AG04449 (cell line): ENCODE data around the gene TOM1L2.
A peak's percentile ranks its signal among the peaks of the same experiment; 100 is the strongest.

Source experiments
- CTCF ChIA-PET: fragments of 350-600 bp; formaldehyde crosslinking; extraction: SDS; loops from one replicate; lab custom pipeline; 2021; ENCODE audit warnings: antibody characterized with exemption; lab: Yijun Ruan, JAX
- POLR2A ChIA-PET: fragments of 400-600, 350-600 bp; formaldehyde crosslinking; extraction: SDS; loops from one replicate; lab custom pipeline; 2020; ENCODE audit warnings: antibody characterized with exemption, inconsistent platforms; lab: Yijun Ruan, JAX
- DNase-seq: peaks from one replicate; pipeline ENCODE4 v3.0.0-alpha.2; 2010; ENCODE audit warnings: low read depth, low spot score
- H3K4me3 ChIP-seq: 2 replicates; pipeline ENCODE4 v1.5.1; 2011; ENCODE audit warnings: low read depth, mild to moderate bottlenecking, control low read depth, low read length
- TF ChIP-seq, protein P1 (sequence below): IDR thresholded peaks from one replicate; pipeline ENCODE4 v1.5.1; 2011; ENCODE audit warnings: mild to moderate bottlenecking, moderate library complexity, low read length, control low read depth, inconsistent platforms; ENCODE audit not compliant: insufficient read depth; ENCODE audit errors: missing control alignments

Gene TOM1L2

DNA sequence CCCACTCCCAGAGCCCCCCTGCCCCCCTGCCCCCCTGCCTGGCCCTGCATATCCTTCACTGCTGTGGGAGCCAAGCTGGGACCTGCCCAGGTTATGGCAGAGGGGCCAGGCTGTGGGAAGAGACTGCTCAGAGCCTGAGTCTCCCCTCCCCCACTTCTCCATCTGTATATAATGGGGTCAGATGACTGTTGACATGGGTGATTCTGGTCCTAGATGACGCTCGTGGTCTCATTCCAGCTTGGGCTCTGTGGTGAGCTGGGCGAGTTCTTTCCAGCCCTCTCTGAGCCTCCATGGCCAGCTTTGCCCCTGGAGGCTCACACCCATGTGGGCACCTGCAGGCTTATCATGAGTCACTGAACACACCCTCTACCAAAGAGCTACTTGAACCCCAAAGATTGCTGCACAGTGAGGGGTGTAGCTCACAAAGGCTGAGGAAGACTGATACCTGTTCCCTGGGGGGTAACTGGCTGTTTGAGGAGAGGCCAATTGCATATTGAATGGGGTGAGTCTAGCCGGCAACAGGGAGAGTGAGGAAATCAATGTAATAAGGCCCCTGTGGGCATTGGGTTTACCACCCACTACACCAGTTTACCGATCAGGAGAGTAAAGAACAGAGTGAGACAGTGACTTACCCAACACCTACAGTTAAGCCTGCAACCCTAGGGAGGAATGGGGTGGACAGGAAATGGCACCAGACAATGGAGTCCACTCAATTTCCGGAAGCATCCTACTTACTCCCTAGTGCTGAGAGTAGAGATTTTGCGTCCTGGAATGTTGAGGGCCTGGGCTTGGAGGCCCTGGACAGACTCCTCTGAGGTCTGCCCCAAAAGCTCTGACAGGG is 131.2 kb downstream of the TOM1L2 start:
- ChIA-PET CTCF (interaction anchor here (0.7 to 1.8 kb wide), 8 partner anchors 8 to 161 kb away, joined by 3 to 6 read pairs (median 3); no protein-coding TSS in a partner anchor), POLR2A (no interaction called here)
- TF ChIP-seq, protein P1, sequence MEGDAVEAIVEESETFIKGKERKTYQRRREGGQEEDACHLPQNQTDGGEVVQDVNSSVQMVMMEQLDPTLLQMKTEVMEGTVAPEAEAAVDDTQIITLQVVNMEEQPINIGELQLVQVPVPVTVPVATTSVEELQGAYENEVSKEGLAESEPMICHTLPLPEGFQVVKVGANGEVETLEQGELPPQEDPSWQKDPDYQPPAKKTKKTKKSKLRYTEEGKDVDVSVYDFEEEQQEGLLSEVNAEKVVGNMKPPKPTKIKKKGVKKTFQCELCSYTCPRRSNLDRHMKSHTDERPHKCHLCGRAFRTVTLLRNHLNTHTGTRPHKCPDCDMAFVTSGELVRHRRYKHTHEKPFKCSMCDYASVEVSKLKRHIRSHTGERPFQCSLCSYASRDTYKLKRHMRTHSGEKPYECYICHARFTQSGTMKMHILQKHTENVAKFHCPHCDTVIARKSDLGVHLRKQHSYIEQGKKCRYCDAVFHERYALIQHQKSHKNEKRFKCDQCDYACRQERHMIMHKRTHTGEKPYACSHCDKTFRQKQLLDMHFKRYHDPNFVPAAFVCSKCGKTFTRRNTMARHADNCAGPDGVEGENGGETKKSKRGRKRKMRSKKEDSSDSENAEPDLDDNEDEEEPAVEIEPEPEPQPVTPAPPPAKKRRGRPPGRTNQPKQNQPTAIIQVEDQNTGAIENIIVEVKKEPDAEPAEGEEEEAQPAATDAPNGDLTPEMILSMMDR = no peak
- DNase-seq = no peak
- peak overlapping the region; percentile 57 for H3K4me3 ChIP-seq

DNA sequence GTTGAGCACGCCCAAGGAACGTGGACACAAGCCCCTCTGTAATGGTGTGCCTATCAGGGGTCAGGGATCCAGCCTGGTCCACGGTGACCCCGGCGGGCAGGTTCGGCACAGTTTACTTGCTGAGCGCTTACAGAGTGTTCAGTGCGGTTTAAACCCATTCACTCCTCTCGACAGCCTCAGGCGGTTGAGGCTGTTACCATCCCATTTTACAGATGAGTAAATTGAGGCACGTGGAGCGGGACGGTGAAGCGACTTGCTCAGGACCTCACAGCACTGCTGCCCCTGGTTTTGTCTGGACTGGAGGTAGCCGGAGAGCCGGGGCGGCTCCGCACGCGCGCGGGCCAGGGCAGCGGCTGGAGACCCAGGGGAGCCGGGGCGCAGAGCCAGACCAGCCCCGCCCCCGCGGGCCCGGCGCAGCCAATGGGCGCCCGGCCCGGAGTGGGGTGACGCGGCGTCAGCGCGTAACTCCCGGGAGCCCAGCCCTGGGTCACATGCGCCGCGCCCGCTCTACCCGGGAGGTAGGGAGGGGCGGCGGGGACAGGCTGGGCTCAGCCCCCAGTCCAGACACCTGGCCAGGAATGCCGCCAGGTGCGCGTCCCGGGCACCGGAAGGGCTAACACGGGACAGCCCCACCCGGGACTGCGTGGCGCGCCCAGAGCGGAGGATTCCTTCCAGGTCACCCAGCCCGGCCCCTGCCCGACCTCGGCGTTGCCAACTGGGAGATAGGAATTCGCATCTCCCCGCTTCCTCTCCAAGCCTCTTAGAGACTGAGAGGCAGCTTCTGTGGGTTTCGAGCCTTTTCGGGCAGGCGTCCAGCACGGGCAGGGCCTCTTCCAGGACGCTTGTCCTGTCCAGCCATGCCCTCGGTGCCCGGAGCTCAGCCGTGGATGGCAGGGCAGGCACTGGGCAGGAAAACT is 132.2 kb downstream of the TOM1L2 start:
- ChIA-PET CTCF (interaction anchor here (0.7 to 2.5 kb wide), 5 partner anchors 19 to 160 kb away, joined by 3 to 9 read pairs (median 4); no protein-coding TSS in a partner anchor), POLR2A (interaction anchor here (0.6 kb wide), 1 partner anchor 193 kb away, joined by 4 read pairs; no protein-coding TSS in a partner anchor)
- H3K4me3 ChIP-seq = peak overlapping the region; percentile 57
- DNase-seq = peak; percentile 53
- TF ChIP-seq, protein P1 = no peak

DNA sequence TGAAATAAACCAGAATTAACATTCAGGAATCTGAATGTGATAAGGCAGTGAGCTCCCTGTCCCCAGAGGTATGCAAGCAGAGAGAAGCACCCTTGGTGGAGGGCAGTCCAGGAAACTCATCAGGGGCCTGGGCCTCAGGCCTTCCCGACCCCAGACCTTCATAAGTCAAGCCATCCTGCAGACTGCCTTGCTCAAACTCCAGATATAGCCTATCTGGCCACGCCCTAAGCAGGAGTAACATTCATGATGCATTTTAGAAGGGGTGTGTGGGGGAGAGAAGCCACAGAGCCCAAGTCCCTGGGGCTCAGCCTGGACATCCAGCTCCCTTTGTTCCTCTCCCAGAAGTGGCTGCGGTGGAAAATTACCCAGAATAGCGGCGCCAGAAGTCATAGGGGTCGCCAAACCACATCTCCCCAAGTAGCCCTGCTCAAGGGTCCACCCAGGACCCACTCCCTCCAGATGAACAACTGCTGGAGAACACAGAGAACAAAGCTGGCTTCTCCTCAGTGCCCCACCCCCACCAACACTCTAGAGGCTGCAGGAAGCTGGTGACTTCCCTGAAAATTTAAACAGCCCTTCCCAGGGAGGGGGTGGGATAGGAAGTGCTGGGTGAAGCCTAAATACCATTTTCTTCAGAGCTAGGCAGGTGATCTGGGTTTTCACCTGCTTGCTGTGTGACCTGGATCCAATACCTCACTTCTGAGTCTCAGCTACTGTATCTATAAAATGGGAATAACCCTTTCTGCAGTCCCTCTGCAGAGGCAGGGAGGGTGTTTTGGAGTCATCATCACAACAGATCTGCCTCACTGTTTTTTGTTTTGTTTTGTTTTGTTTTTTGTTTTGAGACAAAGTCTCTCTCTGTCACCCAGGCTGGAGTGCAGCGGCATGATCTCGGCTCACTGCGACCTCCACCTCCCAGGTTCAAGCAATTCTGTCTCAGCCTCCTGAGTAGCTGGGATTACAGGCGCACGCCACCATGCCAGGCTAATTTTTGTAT is 133.9 kb downstream of the TOM1L2 start:
- TF ChIP-seq, protein P1 = no peak
- no peak overlapping the region for H3K4me3 ChIP-seq
- no peak for DNase-seq
- ChIA-PET CTCF (interaction anchor here (1.0 to 2.5 kb wide), 5 partner anchors 11 to 160 kb away, joined by 3 to 9 read pairs (median 4); no protein-coding TSS in a partner anchor), POLR2A (interaction anchor here (0.9 kb wide), 1 partner anchor 156 kb away, joined by 3 read pairs; no protein-coding TSS in a partner anchor)

DNA sequence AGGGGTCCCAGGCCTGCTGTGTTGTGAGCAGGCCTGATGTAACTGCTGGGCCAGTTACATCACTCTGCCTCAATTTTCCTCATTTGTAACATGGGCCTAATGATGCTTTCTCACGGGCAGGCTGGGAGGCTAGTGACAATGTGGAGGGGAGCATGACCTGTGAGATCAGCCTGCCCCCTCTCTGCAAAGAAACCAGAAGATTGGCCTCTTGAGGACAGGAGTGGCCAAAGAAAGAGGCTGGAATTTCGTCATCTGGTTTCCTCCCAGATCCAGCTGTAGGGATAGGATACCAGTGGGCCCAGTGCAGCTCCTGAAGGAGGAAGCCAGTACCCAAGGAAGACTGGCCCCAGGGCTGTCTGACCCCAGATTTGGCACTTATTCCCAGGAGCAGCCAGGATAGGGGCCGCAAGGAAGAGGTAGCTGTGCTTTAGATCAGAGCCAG is 134.8 kb downstream of the TOM1L2 start:
- TF ChIP-seq, protein P1 = no peak
- peak overlapping the region; percentile 93 for H3K4me3 ChIP-seq
- DNase-seq = no peak
- POLR2A ChIA-PET = interaction anchor here (0.9 to 1.7 kb wide), 2 partner anchors 12 to 155 kb away, joined by 3 to 6 read pairs; no protein-coding TSS in a partner anchor
- CTCF ChIA-PET = interaction anchor here (1.0 to 2.5 kb wide), 5 partner anchors 12 to 196 kb away, joined by 4 to 9 read pairs (median 5); no protein-coding TSS in a partner anchor

DNA sequence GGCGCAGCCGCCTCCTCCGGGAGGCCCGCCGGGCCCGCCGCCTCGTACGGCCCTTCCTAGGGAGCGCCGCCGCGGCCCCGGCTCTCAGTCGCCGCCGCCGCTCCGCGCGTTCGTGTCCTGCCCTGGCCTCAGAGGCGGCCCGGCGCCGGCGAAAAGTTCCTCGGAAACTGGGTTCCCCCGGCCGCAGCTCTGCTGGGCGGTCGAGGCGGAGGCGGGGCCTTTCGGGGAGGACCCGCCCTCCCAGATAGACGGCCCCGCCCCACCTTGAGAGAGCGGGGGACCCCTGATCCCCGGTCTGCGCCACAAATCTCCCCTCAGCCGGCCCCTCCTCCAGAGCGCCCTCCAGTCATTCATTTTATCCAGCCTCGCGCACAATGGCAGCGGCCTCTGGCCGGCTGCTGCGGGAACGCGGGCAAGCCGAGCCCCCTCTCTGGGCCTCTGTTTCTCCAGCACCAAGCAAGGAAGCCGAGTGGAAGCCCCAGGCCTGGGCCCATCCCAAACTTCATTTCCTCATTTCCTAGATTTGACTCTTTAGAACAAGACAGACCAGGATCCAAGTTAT is 135.3 kb downstream of the TOM1L2 start, which contains the start of gene SREBF1:
TSS of gene SREBF1 (minus strand) at position 169 of the 562 bp plus-strand sequence. CDS start 169 bp downstream, outside the sequence.
- ChIA-PET POLR2A (interaction anchor here (1.0 to 1.8 kb wide), 4 partner anchors 9 to 97 kb away, joined by 3 to 6 read pairs (median 5); no protein-coding TSS in a partner anchor), CTCF (interaction anchor here (0.8 to 2.6 kb wide), 6 partner anchors 12 to 197 kb away, joined by 3 to 9 read pairs (median 6); partner anchors contain the start of gene RAI1)
- peak within 1 kb of the TSS; percentile 93 for H3K4me3 ChIP-seq
- no peak for DNase-seq
- TF ChIP-seq, protein P1 = no peak
